ENCODE results near the gene PPP1R9B.
A peak's percentile ranks its signal among the peaks of the same experiment; 100 is the strongest.

The PPP1R9B gene

DNA sequence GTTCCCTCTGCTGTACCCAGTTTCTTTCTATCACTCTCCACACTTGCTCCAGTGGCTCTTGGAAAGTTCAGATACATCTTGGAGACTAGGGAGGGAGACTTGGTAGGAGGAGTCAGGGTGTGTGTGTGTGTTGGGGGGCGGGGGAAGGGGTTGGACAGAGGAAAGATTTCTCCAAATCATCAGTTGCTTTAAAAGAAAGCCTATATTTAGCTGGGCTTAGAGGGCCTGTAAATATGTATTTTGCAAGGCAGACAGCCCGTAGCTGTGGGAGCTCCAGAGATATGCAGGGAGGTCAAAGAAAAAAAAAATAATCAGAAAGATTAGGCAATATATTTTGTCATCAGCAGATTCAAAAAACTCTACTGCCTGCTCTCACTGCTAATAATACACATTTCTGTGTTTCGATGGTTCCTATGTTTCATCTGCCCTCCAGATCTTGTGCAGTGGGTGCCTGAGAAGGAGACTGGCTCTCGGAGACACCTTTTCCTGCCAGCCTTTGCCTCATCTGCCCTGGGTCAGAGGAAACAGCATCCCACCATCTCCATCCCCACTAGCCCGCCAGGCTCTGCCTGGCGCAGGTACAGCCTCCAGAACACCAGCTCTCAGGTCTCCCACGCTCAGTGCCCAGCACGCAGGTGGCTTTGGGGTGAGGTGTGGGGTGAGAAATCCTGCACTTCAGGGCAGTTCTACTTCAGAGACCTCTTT, 4.8 kb upstream of the PPP1R9B start:
- DNase-seq, result no peak

GRCh38 chr17:50154604-50155003, 4.1 kb upstream of the PPP1R9B start:
- no peak for DNase-seq

- no peak for DNase-seq
Measured at GRCh38 chr17:50153650-50154575, 3.4 kb upstream of the PPP1R9B start.

DNA sequence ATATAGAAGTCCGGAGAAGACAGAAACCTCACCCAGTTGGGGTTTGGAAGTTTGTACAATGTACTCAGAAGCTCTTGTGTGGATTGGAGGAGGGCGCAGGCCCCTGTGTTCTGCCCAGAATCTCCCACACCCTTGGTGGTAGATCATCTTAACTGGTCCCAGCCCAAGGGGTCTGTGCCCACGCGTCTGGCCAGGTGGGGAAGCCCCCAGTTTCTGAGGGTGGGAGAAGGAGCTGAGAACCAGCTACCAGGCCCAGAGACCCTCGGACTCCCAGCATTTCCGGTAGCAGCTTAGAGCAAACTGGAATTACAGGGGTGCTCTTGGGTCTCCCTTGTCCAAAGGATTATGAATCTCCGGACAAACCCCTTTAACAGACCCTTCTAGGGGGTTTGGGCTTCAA, 2.3 kb upstream of the PPP1R9B start:
- DNase-seq, result no peak

DNA sequence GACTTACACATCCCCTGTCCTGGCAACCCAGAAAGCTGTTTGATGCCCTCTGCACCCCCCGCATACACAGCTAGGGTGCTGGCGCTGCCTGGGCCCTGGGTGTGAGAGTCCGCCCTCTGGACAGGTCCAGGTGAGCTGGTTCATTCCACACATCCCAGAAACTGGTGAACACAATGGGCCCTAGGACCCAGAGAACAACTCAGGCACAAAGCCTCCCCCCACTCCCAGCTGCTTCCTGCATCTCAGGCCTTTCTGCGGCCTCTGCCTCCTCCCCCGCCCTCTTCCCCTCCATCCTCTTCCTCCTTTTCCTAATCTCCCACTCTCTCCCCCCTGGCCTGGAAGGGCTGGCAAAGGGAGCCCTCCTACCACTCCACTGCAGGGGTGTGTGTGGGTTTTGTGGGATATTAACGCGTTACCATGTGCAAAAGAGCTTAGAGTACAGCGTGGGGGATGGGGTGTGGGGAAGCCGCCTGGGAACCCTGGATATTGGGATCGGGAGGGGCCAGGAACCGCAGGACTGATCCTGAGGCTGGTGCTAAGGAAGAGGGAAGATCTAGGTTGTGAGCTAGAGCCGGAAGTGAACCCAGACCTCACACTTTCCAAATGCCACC, 1.6 kb upstream of the PPP1R9B start:
- DNase-seq, result peak; percentile 43

DNA sequence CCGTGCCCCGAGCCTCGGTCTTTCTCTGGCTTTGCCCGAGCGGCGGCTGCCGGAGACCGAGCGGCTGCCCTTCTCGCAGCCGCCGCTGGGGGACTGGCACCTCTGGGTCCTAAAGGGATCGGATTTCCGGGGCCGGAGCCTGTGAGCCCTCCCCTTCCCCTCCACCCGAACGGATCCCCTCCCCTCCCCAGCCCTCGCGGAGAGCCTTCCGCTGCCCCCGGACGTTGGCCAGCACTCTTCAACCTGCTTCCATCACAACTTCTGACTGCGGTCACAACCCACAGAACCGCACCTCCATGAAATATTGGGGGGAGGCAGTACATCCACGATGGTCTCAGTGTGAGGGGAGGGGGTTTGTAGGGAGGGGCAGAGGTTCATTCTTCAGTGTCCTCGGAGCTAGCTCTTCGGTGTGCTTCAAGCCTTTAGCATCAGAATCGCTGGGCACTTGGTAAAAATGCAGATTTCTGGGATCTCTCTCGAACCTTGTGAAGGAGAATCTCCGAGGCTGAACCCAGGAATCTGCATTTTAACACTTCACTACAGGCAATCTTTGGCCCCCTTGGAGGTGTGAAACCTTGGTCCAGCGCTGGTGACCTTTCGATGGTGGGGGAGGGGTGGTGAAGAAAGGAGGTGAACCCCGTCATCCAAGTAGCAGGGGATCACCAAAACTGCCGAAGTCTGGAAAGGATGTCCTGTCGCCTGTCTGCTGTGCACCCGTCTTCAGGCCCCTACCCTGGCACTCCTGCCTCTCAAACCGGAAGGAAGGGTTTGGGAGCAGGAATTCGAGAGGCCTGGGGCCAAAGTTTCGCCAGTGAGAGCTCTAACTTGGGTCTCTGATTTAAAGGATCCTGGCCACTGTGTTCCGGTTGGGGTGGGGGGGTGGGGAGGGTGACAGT, 812 bp upstream of the PPP1R9B start:
- DNase-seq, result peak; percentile 85

DNA sequence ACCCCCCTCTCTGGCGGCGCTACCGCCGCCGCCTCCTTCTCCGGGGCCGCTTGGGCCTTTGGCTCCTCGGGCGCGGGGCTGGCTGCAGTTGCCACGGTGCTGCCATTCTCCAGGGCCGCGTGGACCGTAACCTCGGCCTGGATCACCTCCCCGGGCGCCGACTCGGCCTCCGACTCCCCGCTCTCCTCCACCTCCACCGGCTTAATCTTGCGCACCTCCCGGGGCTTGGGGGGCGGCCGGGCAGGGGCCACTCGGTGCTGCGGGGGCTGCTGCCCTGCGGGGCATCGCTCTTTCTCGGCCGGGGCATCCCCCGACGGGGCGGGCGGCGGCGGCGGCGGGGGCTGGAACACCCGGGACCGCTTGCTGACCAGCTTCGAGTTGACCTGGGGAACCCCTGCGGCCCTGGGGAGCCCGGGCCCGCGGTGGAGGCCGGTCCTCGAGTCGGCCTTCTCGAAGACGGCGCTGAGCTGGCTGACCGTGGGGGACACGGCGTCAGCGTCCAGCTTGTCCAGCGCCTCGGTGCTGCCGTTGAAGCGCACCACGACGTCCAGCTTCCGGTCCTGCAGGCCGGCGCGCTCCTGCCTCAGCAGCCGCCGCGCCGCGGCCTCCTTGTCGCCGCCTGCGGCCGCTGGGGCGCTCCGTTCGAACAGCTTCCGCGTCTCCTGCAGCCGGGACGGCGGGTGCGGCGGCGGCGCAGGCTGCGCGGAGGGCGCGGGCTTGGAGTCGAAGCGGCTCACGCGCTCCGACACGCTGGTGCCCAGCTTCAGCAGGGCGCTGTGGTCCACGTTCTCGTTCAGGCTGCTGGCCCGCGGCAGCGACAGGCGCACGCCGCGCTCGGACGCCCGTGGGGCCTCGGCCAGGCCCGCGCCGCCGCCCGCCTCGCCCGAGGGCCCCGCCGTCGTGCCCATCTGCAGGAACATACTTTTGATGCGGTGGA, 792 bp downstream of the PPP1R9B start:
- DNase-seq, result peak; percentile 54

DNA sequence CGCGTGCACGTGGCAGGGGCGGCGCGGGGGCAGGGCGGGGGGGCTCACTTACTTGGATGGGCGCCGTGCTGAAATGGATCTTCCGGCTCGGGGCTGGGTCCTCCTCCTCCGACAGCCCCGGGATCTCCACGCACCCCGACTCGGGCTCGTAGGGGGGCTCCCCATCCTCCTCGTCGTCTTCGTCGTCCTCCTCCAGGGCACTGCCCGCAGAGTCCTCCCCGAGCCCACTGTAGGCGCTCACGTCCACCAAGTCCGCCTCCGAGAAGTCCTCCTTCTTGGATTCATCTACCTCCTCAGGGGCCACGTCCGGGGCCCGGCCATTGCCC, 1.4 kb downstream of the PPP1R9B start:
- DNase-seq, result no peak

DNA sequence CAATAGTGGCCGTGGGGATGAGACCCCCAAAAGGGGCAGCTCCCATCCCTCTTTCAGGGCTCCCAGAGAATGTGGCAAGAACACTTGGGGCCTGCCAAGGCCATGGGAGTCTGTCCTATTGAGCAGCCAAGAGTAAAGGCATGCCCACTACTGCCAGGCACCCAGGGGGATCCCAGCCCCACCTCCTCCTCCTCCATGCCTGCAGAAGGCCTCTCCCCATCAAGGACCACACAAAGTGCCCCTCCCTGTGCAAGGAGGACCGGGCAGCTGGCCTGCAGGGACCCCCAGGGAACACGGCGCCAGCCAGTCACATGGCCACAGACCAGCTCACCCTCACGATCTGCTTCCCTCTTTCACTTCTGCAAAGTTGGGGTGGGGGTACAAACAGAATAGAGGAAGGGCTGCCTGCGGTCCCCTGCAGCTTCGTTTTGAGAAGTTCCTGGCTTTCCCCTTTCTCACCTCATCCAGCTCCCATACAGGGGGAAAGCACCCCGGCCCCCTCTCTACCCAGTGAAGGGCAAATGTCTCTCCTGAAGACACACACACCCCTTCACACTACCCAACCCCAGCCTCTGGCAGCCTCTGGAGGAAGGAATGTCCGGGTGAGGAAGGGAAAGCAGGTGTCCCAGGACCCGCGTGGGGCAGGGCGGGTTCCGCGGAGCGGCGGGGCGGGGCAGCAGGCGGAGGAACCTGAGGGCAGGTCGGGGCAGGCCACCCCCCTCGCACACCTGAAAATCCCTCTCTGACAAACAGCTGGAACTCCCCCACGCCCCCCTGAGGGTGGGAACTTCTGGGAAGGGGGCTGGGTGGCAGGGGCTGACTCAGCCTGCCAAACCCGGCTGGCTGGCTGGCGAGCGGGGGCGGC, 2.0 kb downstream of the PPP1R9B start:
- peak; percentile 80 for DNase-seq

- DNase-seq, result no peak
Measured at GRCh38 chr17:50147841-50148225, 2.6 kb downstream of the PPP1R9B start.

DNA sequence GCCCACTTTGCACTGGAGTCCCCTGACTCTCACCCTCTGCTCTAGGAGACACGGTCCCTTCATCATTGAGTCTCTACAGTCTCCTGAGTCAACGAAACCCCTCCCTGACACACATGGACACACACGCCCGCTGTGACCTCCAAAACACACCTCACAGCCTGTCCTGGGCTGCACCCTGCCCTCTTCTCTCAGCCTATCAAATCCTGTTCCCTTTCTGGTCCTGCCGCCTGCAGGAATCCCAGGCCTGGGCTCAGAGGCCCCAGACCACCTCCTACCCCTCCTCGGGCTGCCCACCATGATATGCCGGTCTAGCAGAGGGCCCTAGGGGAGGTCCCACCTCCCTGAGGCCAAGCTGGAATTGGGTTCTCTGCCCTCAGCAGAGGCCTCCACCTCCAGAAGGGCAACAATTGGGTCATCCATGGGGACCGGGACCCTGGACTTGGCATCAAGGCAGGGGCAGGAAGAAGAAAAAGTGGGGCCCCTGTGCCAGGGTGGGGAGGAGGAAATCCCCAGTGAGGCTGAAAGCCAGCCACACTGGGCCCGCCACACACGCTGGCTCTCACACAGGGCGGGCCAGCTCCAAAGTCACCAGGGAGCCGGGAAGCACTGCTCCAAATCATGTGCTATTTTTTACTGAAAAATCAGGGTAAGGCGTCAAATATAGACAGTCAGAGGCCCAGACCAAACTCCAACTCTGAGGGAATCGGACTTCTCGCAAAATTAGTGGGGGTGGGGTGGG, 3.4 kb downstream of the PPP1R9B start:
- no peak for DNase-seq

GRCh38 chr17:50146230-50146926, 4.1 kb downstream of the PPP1R9B start:
- no peak for DNase-seq

DNA sequence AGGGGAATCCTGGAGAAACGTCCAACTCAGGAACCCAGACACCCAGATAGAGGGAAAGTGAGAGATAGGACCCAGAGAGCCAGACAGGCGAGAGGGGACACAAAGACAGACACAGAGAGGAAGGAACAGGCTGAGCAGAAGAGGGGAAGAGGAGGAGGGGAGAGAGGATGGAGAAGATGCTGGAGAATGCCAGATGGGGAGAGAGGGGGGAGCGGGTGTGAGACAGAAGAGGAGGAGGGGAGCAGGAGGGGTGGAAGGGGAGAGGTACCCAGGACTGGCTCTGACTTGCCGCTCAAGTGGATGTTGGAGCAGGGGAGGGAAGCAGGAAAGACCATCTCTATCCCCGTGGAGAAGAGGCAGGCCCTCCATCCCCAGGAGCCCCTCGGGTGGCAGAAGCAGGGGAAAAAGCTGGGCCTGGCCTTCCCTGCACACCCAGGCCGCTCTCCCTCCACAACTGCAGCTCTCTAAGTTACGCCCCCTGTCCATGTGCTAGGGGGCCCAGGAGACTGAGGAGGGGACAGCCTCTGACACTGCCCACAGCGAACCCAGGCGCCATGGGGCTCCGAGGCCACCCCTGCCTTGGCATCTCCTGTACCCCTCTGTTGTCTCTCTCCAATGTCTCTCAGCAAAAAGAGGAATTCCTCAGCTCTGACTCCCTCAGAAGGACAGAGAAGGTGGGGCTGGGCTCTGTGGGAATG, 4.8 kb downstream of the PPP1R9B start:
- DNase-seq, result no peak

- no peak for DNase-seq
Measured at GRCh38 chr17:50144845-50145531, 5.5 kb downstream of the PPP1R9B start.

DNA sequence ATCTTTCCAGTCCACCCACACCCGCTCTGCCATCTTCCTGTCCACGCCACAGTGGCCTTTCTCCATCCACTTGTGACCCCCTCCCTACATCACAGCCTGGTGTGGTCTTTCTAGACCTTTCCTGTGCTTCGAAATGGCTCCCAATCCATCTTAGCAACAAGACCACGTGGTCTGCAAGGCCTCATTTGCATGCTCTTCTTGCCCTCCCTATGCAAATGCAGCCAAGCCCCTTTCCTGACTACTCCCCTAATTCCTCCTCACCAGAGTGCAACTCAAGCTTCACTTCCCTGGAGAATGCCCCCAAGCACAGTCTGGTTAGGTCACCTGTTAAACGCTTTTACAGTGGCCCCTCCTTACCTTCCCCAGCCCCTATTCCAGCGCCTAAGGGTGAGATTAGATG, 6.1 kb downstream of the PPP1R9B start:
- DNase-seq, result no peak

DNA sequence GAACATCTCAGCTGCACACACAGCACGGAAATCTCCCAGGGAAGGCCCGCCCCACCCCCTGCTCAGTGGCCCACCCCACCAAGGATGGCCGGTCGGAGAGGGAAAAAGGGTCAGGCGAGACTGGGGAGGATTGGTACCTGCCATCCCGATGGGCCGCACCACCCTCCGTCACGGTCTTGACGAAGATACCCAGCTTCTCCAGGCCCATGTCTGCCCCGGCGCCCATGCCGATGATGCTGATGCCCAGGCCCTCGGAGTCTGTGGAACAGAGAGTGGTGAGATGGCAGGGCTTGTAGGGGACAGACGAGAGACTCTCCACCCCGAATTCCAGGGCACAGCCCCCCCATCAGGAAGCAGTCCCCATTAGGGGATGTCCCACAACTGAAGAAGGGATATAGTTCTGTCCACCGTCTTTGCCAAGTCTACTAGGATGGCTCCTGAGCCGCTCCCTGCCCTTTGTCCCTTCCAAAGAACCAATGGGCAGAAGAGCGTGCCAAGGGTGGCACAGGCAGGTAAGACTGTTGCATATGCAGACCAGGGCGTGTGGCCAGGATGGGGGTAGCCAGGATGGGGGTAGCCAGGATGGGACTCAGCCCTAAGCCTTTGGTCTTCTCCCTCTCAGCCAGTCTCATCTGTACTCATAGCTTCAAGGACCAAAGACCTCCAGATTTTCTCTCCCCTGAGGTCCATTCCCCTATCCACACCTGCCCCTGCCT, 6.9 kb downstream of the PPP1R9B start:
- DNase-seq, result no peak

- no peak for DNase-seq
Measured at GRCh38 chr17:50141745-50142110, 8.7 kb downstream of the PPP1R9B start.
